Renal cortex interstitium (tissue), 11 donors: ENCODE measurements around the gene PANK4. TPM values are rescaled to one million over a fixed set of nuclear protein-coding genes. Genes with fewer than 3 reads are reported as not detected.

Experiments
- DNase-seq, 11 donors: peaks; one replicate each; pipeline ENCODE4 v3.0.0-alpha.2; 2013; ENCODE audit warnings: low read depth in 9 of 11, low spot score in 4 of 11; ENCODE audit errors: extremely low read depth in 1 of 11
- polyA plus RNA-seq, 3 donors: library from polyadenylated mRNA; unstranded; fragments of 120-200 nt; gene quantifications; one replicate each; pipeline ENCODE4 v1.2.1, GENCODE V29; 2013; ENCODE audit not compliant: insufficient read length in 3 of 3

The PANK4 gene
- polyA plus RNA-seq, 3 donors: 23.1 to 29.7 (median 29.2) TPM

DNA sequence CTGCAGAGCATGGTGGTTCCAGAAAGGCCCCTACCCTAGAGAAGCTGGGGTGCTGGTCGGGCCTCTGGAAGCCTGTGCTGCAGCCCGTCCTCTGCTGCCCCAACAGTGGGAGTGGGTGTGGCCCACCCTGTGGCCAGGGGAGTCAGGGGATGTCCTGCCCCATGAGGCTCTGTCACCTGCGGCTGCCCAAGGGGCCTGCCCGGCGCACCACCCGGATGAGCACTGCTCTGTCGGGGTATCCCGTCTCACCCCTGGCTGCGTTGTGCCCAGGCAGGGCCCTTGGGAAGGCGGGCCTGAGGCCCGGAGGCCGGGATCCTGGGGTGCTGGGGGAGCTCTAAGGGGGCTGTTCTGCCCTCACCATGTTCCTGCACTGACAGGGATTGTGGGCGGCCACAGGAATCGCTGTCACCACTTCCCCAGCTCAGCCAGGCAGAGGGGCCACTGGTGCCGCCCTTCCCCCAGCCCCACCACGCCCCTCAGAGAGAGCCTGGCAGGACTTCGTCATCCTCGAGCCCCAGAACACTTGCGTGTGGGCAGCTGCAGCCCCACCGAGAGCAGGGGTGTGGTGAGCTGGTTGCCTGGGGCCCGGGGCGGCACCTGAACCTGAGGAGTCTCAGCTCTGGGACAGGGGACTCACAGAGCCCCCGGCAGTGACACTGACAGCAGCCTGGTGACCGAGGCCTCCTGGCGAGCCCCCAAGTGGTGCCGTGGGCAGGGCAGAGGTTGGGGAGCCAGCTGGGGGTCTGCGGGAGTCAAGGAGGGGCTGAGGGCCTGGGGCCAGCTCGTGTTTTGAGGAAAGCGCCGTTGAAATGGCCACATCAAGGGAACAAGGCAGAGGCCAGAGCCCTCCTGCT lies 20.2 kb downstream of the PANK4 start:
- DNase-seq: no peak

DNA sequence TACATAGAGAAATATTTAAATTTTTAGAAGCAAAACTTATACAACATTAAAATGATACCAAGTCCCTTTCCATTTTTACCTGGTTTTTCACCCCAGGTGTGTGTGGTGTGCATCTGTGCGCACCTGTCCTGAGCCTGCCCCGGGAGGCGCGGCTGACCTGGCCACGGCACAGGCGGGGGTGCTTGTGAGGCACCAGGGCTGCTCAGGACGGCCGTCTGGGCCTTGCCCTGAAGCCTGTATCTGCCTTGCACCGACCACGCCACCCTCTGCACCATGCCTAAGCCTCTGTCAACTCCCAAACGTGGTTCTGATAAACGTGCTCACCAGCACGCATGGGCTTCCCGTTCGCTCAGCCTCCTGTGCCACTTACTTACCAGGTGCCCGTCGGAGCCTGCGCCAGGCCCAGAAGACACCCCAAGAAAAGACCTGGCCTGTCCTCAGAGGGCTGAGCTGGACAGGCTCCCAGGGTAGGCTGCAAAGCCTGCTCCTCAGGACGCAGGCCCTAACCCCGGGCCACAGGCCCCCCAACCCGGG lies 20.9 kb downstream of the PANK4 start:
- DNase-seq: no peak

DNA sequence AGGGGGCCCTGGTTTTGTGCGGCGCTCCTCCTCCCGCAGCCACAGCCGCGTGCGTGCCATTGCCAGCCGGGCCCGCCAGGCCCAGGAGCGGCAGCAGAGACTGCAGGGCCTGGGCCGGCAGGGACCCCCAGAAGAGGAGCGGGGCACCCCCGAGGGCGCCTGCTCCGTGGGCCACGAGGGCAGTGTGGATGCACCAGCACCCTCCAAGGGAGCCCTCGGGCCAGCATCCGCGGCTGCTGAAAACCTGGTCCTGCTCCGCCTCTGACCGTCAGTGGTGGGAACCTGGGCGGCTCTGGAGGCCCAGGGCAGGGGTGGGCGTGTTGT lies 21.5 kb downstream of the PANK4 start:
- no peak for DNase-seq

DNA sequence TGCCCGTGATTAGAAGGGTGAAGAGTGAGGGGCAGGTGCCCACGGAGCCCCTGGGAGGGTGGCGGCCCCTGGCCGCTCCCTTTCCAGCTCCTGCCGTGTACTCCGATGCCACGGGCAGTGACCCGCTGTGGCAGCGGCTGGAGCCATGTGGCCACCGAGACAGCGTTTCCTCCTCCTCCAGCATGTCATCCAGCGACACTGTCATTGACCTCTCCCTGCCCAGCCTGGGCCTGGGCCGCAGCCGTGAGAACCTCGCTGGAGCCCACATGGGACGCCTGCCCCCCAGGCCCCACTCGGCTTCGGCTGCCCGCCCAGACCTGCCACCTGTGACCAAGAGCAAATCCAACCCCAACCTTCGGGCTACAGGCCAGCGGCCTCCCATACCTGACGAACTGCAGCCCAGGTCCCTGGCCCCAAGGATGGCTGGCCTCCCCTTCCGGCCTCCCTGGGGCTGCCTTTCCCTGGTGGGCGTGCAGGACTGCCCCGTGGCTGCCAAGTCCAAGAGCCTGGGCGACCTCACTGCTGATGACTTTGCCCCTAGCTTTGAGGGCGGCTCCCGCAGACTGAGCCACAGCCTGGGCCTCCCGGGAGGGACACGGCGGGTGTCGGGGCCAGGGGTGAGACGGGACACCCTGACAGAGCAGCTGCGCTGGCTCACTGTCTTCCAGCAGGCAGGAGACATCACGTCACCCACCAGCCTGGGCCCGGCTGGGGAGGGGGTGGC lies 22.0 kb downstream of the PANK4 start:
- peak in 1 of 11 donors; percentile 38 for DNase-seq

DNA sequence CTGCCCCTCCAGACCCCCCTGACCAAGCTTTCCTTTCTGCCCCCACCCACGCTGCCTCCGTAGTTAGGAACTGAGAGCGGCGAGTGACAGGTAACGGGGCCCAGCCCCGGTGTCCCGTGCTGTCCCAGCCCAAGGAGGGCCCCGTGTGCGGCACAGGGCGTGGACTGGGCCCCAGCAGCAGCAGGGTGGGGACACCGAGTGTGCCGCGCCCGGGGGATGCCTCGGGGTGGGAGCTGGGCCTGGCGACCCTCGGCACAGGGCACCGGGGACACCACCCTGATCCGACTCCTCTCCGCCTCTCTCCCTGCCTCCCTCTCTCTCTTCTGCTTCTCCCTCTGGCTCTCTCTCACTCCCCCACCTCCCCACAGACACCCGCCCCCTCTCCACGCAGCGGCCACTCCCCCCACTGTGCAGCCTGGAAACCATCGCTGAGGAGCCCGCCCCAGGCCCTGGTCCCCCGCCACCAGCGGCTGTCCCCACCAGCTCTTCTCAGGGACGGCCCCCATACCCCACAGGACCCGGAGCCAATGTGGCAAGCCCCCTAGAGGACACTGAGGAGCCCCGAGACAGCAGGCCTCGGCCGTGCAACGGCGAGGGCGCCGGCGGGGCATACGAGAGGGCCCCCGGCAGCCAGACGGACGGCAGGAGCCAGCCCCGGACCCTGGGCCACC lies 22.7 kb downstream of the PANK4 start:
- DNase-seq: no peak

DNA sequence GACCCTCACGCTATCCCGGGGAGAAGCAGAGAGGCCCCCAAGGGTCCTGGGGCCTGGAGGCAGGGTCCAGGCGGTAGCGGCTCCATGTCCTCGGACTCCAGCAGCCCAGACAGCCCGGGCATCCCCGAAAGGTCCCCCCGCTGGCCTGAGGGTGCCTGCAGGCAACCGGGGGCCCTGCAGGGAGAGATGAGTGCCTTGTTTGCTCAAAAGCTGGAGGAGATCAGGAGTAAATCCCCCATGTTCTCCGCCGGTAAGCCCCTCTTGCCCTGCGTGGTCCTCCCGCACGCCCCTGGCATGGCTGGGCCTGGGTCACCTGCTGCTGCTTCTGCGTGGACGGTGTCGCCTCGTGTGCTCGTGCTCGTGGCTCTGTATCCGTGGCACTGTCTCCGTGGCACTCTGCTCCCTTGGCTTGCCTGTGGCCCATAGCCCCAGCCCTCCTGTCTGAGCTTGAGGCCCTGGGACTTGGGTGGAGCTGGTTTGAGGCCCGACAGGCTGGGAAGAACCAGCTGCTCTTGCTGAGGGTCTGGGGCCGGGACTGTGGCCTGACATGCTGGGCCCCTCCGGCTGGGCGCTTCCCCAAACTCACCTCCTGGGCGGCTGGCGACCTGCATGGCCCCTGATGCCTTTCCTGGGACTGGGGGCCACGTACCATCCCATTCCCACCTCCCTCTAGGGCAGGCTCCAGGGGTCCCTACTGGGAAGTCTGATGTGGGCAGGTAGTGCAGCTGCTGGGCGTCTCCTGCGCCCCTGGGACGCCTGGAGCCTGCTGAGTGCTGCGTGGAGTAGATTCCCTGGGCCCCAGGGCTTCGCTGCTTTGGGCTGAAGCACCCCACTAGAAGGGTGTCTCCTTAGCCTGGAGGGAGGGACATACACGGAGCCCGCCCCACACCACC lies 23.5 kb downstream of the PANK4 start:
- no peak for DNase-seq

DNA sequence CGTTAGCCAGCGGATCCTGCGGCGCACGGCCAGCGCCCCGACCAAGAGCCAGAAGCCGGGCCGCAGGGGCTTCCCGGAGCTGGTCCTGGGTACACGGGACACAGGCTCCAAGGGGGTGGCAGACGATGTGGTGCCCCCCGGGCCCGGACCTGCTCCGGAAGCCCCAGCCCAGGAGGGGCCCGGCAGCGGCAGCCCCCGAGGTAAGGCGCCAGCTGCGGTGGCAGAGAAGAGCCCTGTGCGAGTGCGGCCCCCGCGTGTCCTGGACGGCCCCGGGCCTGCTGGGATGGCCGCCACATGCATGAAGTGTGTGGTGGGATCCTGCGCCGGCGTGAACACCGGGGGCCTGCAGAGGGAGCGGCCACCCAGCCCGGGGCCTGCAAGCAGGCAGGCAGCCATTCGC lies 24.2 kb downstream of the PANK4 start:
- no peak for DNase-seq

DNA sequence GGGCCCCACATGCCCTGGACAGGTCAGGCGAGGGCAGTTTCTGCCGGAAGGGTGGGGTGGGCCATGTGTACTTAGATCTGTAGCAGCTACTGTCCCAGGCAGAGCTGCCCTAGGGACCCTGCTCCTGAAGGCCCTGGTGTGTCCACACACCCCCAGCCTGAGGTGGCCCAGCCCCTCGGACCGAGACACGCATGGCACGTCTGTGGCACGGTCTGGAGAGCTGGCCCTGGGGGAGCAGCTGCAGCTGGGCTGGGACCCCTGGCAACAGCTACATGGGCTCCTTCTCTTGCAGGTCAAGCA lies 24.6 kb downstream of the PANK4 start:
- no peak for DNase-seq

DNA sequence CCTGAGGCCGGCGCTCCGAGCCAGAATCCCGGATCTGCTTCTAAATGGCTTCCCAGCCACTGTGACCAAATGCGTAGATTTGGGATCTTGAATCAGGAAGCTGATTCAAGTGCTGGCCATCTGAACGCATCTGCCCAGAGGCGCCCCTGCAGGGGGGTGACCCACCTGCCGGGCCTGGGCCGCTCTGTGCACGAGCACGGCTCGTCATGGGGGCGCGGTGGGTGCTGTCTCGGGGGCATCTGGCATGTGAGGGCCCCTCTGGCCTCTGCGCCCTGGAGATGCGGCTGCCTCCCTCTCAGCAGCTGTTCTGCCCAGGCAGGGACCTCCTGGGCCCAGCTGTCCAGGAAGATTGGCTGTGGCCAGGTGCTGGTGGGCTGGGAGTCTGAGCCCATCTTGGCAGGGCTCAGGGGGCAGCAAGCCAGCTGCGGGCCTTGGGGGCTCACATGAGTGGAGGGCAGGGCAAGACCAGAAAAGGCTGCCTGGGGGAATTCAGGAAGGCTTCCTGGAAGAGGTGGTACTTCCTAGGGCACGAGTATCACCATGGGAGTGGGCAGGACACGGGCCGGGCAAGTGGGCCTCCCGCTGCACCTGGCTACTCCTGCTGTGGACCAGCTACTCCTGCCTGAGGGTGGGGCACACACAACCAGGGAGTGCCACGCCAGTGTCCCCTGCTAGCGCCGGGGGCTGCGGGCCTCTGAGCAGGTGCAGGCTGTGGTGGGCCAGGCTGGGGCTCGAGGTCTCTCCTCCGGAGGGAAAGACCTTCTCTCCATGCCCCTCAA lies 25.2 kb downstream of the PANK4 start:
- no peak for DNase-seq

DNA sequence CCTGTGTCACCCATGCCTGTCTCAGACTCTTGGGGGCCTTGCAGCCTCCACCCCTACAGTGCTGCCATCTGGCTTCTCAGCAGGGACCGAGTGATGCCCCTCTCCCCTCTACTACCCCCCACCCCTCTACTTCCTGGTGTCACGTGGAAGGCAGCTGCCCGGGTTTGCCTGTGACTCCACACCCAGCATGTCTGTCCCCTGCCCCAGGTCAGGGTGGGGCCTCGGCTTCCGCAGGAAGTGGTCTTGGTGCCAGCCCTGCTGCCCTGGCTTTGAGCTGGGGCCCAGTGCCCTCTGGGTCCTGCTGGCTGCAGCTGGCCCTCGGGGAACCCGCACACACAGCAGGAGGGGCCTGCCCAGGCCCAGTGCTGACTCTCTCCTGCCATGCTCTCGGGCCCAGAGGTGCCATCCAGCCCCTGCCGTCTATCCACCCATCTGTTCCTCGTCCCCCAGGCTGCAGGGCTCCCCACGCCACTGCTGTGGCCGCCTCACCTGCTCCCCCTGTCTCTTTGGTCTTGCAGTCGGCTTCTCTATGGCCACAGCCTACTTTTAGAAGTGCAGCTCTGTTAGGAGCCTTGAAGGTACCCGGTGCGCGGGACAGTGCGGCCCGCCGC lies 26.3 kb downstream of the PANK4 start:
- DNase-seq: no peak

DNA sequence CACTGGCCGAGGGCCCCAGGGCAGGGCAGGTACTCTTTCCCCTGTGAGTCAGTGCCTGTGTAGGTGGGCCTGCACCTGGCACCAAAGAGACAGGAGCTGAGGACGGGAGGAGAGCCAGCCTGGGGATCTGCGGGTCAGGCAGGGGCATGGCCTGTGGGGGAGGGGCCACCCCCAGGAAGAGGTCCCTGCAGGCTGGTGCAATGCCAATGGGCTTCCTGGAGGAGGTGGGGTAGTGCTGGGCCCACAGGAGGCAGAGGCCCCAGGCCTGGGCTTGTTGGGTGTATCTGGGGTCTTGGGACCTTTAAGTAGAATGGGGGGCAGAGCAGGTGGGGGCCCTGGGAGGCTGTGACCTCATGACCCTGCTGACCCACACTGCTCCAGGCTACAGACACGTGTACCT lies 27.1 kb downstream of the PANK4 start:
- no peak for DNase-seq

DNA sequence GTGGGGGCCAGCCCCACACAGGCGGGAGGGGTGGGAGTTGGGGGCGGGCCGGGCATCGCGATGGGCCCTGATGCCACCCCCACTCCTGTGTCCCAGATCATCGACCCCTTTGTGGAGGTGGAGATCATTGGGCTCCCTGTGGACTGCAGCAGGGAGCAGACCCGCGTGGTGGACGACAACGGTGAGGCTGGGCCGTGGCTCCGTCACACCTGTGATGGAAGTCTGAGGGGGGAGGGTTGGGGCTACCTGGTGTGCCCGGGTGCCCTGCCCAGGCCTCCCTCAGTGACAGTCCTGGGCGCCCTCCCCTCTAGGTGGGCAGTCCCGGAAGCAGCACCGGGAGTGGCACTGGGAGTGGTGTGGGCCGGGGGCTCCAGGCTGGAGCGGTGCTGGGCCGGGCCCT lies 27.7 kb downstream of the PANK4 start:
- DNase-seq: no peak

DNA sequence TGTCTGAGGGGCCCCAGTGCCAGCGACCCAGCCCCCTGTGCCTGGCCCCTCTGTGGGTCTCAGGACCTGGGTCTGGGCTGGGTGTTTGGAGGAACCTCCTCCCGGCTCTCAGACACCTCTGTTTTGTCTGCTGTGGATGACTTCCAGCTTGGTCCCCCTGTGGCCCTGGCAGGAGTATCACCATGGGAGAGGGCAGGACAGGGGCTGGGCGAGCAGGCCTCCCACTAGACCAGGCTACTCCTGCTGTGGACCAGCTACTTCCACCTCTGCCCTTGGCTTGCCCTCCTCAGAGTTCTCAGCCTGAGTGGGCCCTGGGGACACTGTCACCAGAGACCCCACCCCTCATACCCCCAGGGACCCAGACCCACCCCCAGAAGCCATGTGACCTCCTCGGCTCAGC lies 28.5 kb downstream of the PANK4 start:
- no peak for DNase-seq

DNA sequence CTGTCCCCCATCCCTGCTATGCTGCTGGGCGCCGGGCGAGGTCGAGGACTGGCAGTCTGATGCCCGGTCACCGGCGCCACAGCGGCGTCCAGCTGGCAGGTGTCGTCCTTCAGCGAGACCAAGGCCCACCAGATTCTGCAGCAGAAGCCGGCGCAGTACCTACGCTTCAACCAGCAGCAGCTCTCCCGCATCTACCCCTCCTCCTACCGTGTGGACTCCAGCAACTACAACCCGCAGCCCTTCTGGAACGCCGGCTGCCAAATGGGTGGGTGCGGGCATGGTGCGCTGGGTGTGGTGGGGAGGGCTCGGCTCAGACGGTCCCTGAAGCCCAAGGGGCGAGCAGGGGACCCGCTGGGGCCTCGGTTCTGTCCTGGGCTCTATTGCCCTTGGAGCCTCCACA lies 29.6 kb downstream of the PANK4 start:
- no peak for DNase-seq

DNA sequence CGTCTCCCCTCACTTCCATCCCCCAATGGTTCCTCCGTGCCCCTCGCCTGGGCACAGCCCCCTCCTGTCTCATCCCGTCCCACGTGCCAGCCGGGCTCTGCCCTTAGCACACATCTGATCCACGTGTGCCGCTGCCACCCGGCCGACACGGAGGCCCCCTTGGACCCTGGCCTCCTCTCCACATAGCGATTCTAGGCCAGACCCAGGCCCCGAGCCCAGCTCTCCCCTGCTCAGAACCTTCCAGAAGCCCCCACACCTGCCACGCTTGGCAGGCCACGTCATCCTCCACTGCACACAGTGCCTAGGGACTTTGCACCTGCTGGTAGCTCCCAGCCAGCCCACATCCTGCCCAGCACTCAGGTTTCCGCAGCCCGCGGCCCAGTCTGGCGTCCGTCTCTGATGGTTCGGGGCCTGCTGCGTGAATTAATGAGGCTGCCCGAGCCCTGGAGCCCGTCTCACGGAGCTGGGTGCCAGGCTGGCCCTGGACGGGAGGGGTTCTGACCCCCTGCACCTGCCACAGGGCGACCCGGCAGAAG lies 30.2 kb downstream of the PANK4 start:
- DNase-seq: no peak

DNA sequence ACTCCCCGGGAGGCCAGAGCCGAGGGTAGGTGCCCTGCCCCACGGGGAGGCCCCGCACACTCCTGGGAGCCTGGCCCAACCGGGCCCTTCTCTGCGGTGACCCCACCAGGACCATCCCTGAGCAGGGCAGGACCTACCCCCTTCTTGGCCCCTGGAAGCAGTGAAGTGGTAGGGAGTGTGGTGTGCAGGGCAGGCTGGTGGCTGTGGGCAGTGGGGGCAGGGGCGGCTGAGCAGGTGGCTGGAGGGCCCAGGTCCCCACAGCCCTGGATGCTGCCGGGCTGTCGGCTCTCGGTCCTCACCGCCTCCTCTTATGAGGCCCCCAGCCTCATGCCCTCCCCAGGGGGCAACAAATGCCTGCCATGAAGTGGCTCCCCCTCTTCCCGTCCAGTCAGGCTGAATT lies 30.9 kb downstream of the PANK4 start:
- DNase-seq: no peak

DNA sequence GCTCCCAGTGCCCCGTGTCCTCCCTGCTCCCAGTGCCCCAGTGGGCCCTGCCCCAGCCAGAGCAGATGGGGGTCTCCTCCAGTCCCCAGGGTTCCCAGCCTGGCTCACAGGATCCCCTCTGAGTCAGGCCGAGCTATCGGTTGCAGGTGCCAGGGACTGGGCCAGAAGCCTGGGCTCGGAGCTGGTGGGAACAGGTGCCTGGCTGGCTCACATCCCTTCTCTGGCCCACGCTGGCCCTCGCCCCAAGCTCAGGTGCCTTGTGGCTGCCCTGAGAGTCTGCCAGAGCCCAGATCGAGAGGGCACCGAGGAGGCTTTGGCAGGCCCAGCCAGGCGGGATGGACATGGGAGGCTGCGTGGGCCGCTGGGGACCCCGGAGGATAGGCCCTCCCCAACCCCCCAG lies 31.4 kb downstream of the PANK4 start:
- DNase-seq: no peak

DNA sequence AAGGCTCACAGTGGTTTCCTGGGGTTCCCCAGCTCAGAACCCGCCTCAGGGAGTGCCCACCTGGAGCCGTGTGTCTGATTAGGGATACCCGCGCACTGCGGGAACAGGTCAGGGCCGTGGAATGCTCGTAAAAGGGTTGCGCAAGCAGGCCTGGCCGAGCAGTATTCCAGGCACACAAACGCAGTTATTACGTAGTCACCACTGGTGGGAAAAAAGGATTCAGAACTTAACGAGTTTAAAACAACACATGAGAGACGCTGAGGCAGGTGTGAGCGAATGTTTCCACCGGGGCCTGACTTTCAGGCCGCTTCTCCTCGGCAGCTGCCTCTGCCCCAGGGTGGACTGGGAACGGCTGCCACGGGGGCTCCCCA lies 32.1 kb downstream of the PANK4 start:
- DNase-seq: no peak
